ENCODE data around the gene TFEC.

TFEC gene

DNA sequence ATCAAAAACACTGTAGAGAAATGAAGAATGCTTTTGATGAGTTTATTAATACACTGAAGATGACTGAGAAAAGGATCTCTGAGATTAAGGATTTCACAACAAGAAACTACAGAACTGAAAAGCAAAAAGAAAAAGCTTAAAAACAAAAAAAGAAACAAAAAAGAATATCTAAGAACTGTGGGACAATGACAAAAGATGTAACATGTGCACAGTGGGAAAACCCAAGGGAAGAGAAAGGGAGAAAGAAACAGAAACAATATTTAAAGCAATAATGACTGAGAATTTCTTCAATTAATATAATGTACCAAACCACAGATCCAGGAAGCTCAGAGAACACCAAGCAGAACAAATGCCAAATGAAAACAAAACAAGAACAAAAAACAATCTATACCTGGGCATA, 42.2 kb downstream of the TFEC start:
- no peak overlapping the region for H3K27ac ChIP-seq

GRCh38 chr7:115987486-115987885, 43.1 kb downstream of the TFEC start:
- H3K27ac ChIP-seq = no peak overlapping the region
- TF ChIP-seq CTCF (IDR thresholded peaks at IDR 0.05) (no peak), ZFX (IDR thresholded peaks at IDR 0.05; ENCODE audit: borderline replicate concordance) (no peak)

More for the DNA sequence above, 42.2 kb downstream of the TFEC start:
- no peak for TF ChIP-seq CTCF (IDR thresholded peaks at IDR 0.05)
- no peak for TF ChIP-seq ZFX (IDR thresholded peaks at IDR 0.05; ENCODE audit: borderline replicate concordance)

DNA sequence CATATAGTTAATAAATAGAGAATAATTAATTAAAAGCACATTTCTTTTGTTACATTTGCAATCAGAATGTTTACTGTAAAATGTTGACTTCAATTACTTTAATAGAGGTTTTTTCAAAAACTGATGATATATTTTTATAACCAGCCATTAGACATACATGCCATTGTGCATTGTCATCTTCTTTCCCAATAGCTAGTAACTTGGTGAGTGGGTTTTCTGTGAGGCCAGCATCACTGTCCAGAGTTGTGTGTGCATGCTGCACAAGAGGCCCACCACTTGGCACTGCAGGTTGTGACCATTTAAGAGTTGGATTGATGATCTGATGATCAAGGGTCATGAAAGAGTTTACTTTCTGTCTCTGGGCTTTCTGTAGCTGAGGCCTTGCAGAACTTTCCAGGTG, 46.5 kb downstream of the TFEC start:
- TF ChIP-seq CTCF (IDR thresholded peaks at IDR 0.05) (no peak), ZFX (IDR thresholded peaks at IDR 0.05; ENCODE audit: borderline replicate concordance) (no peak)
- H3K27ac ChIP-seq = no peak overlapping the region

DNA sequence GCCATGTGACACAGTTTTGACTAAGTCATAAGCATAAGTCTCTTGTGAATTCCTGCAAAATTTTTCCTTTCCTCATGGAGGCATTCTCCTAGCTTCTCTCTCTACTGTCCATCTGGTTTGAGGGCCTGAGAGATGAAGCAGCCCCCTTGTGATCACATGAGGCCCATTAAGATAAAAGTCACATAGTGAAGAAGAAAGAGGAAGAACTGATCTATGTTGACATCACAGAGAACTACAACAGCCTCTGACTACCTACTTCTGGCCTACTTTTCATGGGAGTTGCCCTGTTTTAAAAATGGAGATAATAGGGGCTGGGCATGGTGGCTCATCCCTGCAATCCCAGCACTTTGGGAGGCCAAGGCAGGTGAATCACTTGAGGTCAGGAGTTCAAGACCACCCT, 50.4 kb downstream of the TFEC start:
- H3K27ac ChIP-seq = no peak overlapping the region
- TF ChIP-seq CTCF (IDR thresholded peaks at IDR 0.05) (no peak), ZFX (IDR thresholded peaks at IDR 0.05; ENCODE audit: borderline replicate concordance) (no peak)

GRCh38 chr7:115976651-115977050, 53.9 kb downstream of the TFEC start:
- no peak for TF ChIP-seq CTCF (IDR thresholded peaks at IDR 0.05)
- no peak overlapping the region for H3K27ac ChIP-seq

- TF ChIP-seq ZFX (IDR thresholded peaks at IDR 0.05; ENCODE audit: borderline replicate concordance) = no peak
- no peak for TF ChIP-seq CTCF (IDR thresholded peaks at IDR 0.05)
- no peak overlapping the region for H3K27ac ChIP-seq
Observed at GRCh38 chr7:115975766-115976165, 54.8 kb downstream of the TFEC start.

- H3K27ac ChIP-seq = no peak overlapping the region
- TF ChIP-seq ZFX (IDR thresholded peaks at IDR 0.05; ENCODE audit: borderline replicate concordance) (no peak), CTCF (IDR thresholded peaks at IDR 0.05) (no peak)
Observed at GRCh38 chr7:115973406-115973805, 57.2 kb downstream of the TFEC start.
